K562 (cell line): Measurements from ENCODE around the gene USPL1. TPM values are rescaled to one million over a fixed set of nuclear protein-coding genes. Genes with fewer than 3 reads are reported as not detected.

Source experiments
- ARID1B ChIP-seq: fragments of 450-650 bp; IDR thresholded peaks from 2 replicates; pipeline ENCODE4 v1.6.1; 2016; ENCODE audit warnings: antibody characterized with exemption, mild to moderate bottlenecking, inconsistent platforms
- CBX8 ChIP-seq: fragments of 200-600 bp; sonication (generic); IDR thresholded peaks from 2 replicates; pipeline ENCODE4 v1.6.1; 2012; ENCODE audit warnings: borderline replicate concordance, mixed run types, low read depth, mild to moderate bottlenecking, moderate library complexity, mixed read lengths, low read length, control low read depth, inconsistent platforms; ENCODE audit not compliant: poor library complexity, severe bottlenecking; ENCODE audit errors: extremely low read depth
- LCOR ChIP-seq: sonication (generic); formaldehyde crosslinking; IDR thresholded peaks from 2 replicates; pipeline ENCODE4 v1.8.0; 2022; ENCODE audit warnings: mild to moderate bottlenecking, missing genetic modification reagents
- NCOA1 ChIP-seq: fragments of 450-650 bp; IDR thresholded peaks from 2 replicates; pipeline ENCODE4 v1.6.1; 2016; ENCODE audit warnings: low read depth
- NFE2 ChIP-seq: IDR thresholded peaks from 2 replicates; pipeline ENCODE4 v1.6.1; 2014; ENCODE audit warnings: antibody characterized with exemption, low read depth
- NR2C1 ChIP-seq, 2 experiments: fragments of 450-650 bp; IDR thresholded peaks; 2 replicates each; pipeline ENCODE4 v1.6.1; 2017; ENCODE audit warnings: mild to moderate bottlenecking in 2 of 2, antibody characterized with exemption in 1 of 2, inconsistent platforms in 1 of 2, missing compliant biosample characterization in 1 of 2, missing genetic modification characterization in 1 of 2
- PHTF2 ChIP-seq: fragments of 250-450 bp; sonication (Bioruptor Pico); IDR thresholded peaks from 2 replicates; pipeline ENCODE4 v1.5.0; 2021; ENCODE audit warnings: mild to moderate bottlenecking
- SREBF1 ChIP-seq: fragments of 150-350 bp; IDR thresholded peaks from 2 replicates; pipeline ENCODE4 v1.6.1; 2014; ENCODE audit warnings: antibody characterized with exemption, low read depth, low read length, borderline replicate concordance
- STAT5B ChIP-seq: fragments of 250-450 bp; sonication (Bioruptor Pico); IDR thresholded peaks from 2 replicates; pipeline ENCODE4 v1.8.0; 2021; ENCODE audit warnings: mild to moderate bottlenecking, inconsistent platforms
- THRA ChIP-seq: fragments of 450-650 bp; IDR thresholded peaks from 2 replicates; pipeline ENCODE4 v1.6.1; 2017; ENCODE audit warnings: mild to moderate bottlenecking, moderate library complexity
- TSC22D4 ChIP-seq: fragments of 450-650 bp; IDR thresholded peaks from 2 replicates; pipeline ENCODE4 v1.6.1; 2016; ENCODE audit warnings: missing genetic modification characterization, missing biosample characterization, control low read depth
- ZFX ChIP-seq: sonication (generic); formaldehyde crosslinking; IDR thresholded peaks from 2 replicates; pipeline ENCODE4 v1.8.0; 2022; ENCODE audit warnings: mild to moderate bottlenecking, missing genetic modification reagents, moderate library complexity
- ZNF121 ChIP-seq: sonication (generic); formaldehyde crosslinking; conservative IDR thresholded peaks from 2 replicates; pipeline ENCODE4 v1.8.0; 2022; ENCODE audit warnings: missing genetic modification reagents
- ZNF24 ChIP-seq: fragments of 450-650 bp; IDR thresholded peaks from 2 replicates; pipeline ENCODE4 v1.6.1; 2016
- ZNF589 ChIP-seq: fragments of 200-800 bp; sonication (Bioruptor generic); IDR thresholded peaks from 2 replicates; pipeline ENCODE4 v1.6.1; 2016; ENCODE audit warnings: low read depth, missing genetic modification characterization, missing compliant biosample characterization
- polyA plus RNA-seq, 8 experiments: library from polyadenylated mRNA; depleted of rRNA in 4 of 8; stranded (reverse) in 5 of 8; unstranded in 3 of 8; fragments of >200 nt; fragmentation: Nextera tagmentation in 2 of 8; fragmentation: Illumina TruSeq in 1 of 8; extraction: Ambion mirVana in 2 of 8; extraction: Trizol in 1 of 8; gene quantifications; 2 replicates each; pipeline versions ENCODE4 v1.2.1 to v1.2.3, GENCODE V29; 2011 to 2014; ENCODE audit warnings: inconsistent platforms in 1 of 8, missing spikeins in 1 of 8
- total RNA-seq, 7 experiments: library from RNA; depleted of rRNA in 6 of 7; stranded (reverse); fragments of >200 nt in 6 of 7; fragmentation: Illumina TruSeq in 2 of 7; extraction: Trizol in 2 of 7; gene quantifications; 2 replicates each; pipeline versions ENCODE4 v1.2.1 to v1.2.3, GENCODE V29; 2011 to 2021; ENCODE audit warnings: low replicate concordance in 1 of 7
- TF ChIP-seq, protein P1 (sequence below): fragments of 250-450 bp; sonication (Bioruptor Pico); IDR thresholded peaks from 2 replicates; pipeline ENCODE4 v1.8.0; 2021; ENCODE audit warnings: moderate library complexity, mild to moderate bottlenecking, inconsistent platforms
- TF ChIP-seq, protein P2 (sequence below): fragments of 250-450 bp; sonication (Bioruptor Pico); IDR thresholded peaks from 2 replicates; pipeline ENCODE4 v1.9.0; 2021; ENCODE audit warnings: mild to moderate bottlenecking
- TF ChIP-seq, protein P3 (sequence below): sonication (generic); formaldehyde crosslinking; IDR thresholded peaks from 2 replicates; pipeline ENCODE4 v1.8.1; 2023; ENCODE audit warnings: missing genetic modification reagents, mild to moderate bottlenecking, borderline replicate concordance
- TF ChIP-seq, protein P4 (sequence below), 2 experiments: IDR thresholded peaks; 2 replicates each; pipeline ENCODE4 v1.6.1; 2011; ENCODE audit warnings: borderline replicate concordance in 1 of 2, control low read depth in 1 of 2, low read depth in 1 of 2, low read length in 1 of 2, mild to moderate bottlenecking in 1 of 2, mixed read lengths in 1 of 2, moderate library complexity in 1 of 2; ENCODE audit not compliant: insufficient read depth in 1 of 2, insufficient read length in 1 of 2, poor library complexity in 1 of 2, severe bottlenecking in 1 of 2; ENCODE audit errors: extremely low read depth in 1 of 2

USPL1 gene
- total and polyA plus RNA-seq, 9 of the 15 experiments (the other 6 are each of a cell fraction or from before 2014, with no cell fraction given): 5.5 to 18.0 (median 12.0) TPM

GRCh38 chr13:30617315-30618185 is at the start of gene USPL1 (continued):
- TF ChIP-seq SREBF1: no peak
- no peak for TF ChIP-seq TSC22D4
- peak; percentile 68; the same call in 1 of the 2 replicates for TF ChIP-seq ZNF24
- no peak for TF ChIP-seq STAT5B
- TF ChIP-seq ZNF121 (CRISPR knock-in tag): no peak
- TF ChIP-seq ARID1B: 0 out of 2 replicates have a peak, but pooled peaks have one; percentile 33
- TF ChIP-seq, protein P1, sequence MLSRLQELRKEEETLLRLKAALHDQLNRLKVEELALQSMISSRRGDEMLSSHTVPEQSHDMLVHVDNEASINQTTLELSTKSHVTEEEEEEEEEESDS (CRISPR knock-in tag): no peak
- TF ChIP-seq, protein P2, sequence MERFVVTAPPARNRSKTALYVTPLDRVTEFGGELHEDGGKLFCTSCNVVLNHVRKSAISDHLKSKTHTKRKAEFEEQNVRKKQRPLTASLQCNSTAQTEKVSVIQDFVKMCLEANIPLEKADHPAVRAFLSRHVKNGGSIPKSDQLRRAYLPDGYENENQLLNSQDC (CRISPR knock-in tag): no peak
- TF ChIP-seq, protein P3, sequence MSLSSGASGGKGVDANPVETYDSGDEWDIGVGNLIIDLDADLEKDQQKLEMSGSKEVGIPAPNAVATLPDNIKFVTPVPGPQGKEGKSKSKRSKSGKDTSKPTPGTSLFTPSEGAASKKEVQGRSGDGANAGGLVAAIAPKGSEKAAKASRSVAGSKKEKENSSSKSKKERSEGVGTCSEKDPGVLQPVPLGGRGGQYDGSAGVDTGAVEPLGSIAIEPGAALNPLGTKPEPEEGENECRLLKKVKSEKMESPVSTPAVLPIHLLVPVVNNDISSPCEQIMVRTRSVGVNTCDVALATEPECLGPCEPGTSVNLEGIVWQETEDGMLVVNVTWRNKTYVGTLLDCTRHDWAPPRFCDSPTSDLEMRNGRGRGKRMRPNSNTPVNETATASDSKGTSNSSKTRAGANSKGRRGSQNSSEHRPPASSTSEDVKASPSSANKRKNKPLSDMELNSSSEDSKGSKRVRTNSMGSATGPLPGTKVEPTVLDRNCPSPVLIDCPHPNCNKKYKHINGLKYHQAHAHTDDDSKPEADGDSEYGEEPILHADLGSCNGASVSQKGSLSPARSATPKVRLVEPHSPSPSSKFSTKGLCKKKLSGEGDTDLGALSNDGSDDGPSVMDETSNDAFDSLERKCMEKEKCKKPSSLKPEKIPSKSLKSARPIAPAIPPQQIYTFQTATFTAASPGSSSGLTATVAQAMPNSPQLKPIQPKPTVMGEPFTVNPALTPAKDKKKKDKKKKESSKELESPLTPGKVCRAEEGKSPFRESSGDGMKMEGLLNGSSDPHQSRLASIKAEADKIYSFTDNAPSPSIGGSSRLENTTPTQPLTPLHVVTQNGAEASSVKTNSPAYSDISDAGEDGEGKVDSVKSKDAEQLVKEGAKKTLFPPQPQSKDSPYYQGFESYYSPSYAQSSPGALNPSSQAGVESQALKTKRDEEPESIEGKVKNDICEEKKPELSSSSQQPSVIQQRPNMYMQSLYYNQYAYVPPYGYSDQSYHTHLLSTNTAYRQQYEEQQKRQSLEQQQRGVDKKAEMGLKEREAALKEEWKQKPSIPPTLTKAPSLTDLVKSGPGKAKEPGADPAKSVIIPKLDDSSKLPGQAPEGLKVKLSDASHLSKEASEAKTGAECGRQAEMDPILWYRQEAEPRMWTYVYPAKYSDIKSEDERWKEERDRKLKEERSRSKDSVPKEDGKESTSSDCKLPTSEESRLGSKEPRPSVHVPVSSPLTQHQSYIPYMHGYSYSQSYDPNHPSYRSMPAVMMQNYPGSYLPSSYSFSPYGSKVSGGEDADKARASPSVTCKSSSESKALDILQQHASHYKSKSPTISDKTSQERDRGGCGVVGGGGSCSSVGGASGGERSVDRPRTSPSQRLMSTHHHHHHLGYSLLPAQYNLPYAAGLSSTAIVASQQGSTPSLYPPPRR (CRISPR knock-in tag): peak; percentile 85; the same call in 1 of the 2 replicates
- TF ChIP-seq NCOA1: peak; percentile 98
- TF ChIP-seq THRA: no peak
- no peak for TF ChIP-seq CBX8
- peak; percentile 84 for TF ChIP-seq NR2C1 (IDR thresholded peaks at IDR 0.05)
- TF ChIP-seq NR2C1 (tag; IDR thresholded peaks at IDR 0.05): peak; percentile 92
- peak; percentile 98 for TF ChIP-seq LCOR
- peak; percentile 64 for TF ChIP-seq ZNF589 (CRISPR knock-in tag)
- peak; percentile 80 for TF ChIP-seq ZFX (CRISPR knock-in tag)
- TF ChIP-seq, protein P4, sequence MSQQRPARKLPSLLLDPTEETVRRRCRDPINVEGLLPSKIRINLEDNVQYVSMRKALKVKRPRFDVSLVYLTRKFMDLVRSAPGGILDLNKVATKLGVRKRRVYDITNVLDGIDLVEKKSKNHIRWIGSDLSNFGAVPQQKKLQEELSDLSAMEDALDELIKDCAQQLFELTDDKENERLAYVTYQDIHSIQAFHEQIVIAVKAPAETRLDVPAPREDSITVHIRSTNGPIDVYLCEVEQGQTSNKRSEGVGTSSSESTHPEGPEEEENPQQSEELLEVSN (IDR thresholded peaks at IDR 0.05; ENCODE audit: borderline replicate concordance in 1 of 2, extremely low read depth in 1 of 2, insufficient read depth in 1 of 2, insufficient read length in 1 of 2, low read depth in 1 of 2, low read length in 1 of 2, poor library complexity in 1 of 2, severe bottlenecking in 1 of 2): peak; percentile 24 to 57
- no peak for TF ChIP-seq PHTF2 (CRISPR knock-in tag)
- no peak for TF ChIP-seq NFE2
